H1 (cell line): ENCODE measurements around the gene TLL1. TPM values are rescaled to one million over a fixed set of nuclear protein-coding genes. Genes with fewer than 3 reads are reported as not detected.

Experiments
- CTCF ChIA-PET: fragments of 300-600 bp; sonication (Branson Sonifier 250); formaldehyde crosslinking; loops from one replicate; lab custom pipeline; 2021; ENCODE audit not compliant: partially characterized antibody; lab: Charles Lee
- POLR2A ChIA-PET: fragments of 300-600 bp; sonication (Branson Sonifier 250); formaldehyde crosslinking; loops from one replicate; lab custom pipeline; 2021; ENCODE audit warnings: inconsistent platforms; ENCODE audit not compliant: partially characterized antibody; lab: Charles Lee
- DNase-seq, 2 experiments: peaks; one replicate each; pipeline versions ENCODE4 v3.0.0 to v3.0.0-alpha.2; 2010 to 2022; ENCODE audit warnings: low spot score in 2 of 2, low read depth in 1 of 2, mixed read lengths in 1 of 2
- FAIRE-seq: peaks from 2 replicates; lab custom pipeline; 2011; peaks lifted over from hg19 to GRCh38; lab: Jason Lieb, UNC
- H2AFZ ChIP-seq: 2 replicates; pipeline ENCODE4 v1.8.1; 2012; ENCODE audit warnings: low read length, inconsistent platforms
- H2AK5ac ChIP-seq: 2 replicates; pipeline ENCODE4 v1.6.1; 2013; ENCODE audit warnings: low read depth, low read length
- H2BK120ac ChIP-seq: replicated peaks from 2 replicates; pipeline ENCODE3; 2013; ENCODE audit warnings: low read depth, low read length, inconsistent platforms
- H2BK12ac ChIP-seq: 2 replicates; pipeline ENCODE4 v1.6.1; 2013; ENCODE audit warnings: low read depth, low read length
- H2BK15ac ChIP-seq: 2 replicates; pipeline ENCODE4 v1.6.1; 2013; ENCODE audit warnings: low read length
- H2BK20ac ChIP-seq: 2 replicates; pipeline ENCODE4 v1.6.1; 2013; ENCODE audit warnings: low read length
- H2BK5ac ChIP-seq: 2 replicates; pipeline ENCODE4 v1.6.1; 2013; ENCODE audit warnings: low read depth, low read length
- H3K14ac ChIP-seq: 2 replicates; pipeline ENCODE4 v1.6.1; 2013; ENCODE audit warnings: inconsistent platforms; ENCODE audit not compliant: insufficient read length
- H3K18ac ChIP-seq: 2 replicates; pipeline ENCODE4 v1.6.1; 2013; ENCODE audit warnings: low read length; ENCODE audit errors: extremely low read depth
- H3K23ac ChIP-seq: 2 replicates; pipeline ENCODE4 v1.6.1; 2013; ENCODE audit warnings: inconsistent platforms; ENCODE audit not compliant: insufficient read length
- H3K23me2 ChIP-seq: 2 replicates; pipeline ENCODE4 v1.6.1; 2013; ENCODE audit warnings: low read depth, low read length
- H3K27ac ChIP-seq: 2 replicates; pipeline ENCODE4 v1.6.1; 2011; ENCODE audit warnings: low read depth, low read length, inconsistent platforms
- H3K27me3 ChIP-seq, 4 experiments: replicated peaks in 1 of 4; 1 replicate in 1 of 4; 2 replicates in 3 of 4; pipeline versions ENCODE4 v1.6.1 to v1.8.1; 2011 to 2013; ENCODE audit warnings: low read length in 3 of 4, mild to moderate bottlenecking in 3 of 4, inconsistent platforms in 2 of 4, mixed read lengths in 2 of 4, moderate library complexity in 1 of 4; ENCODE audit not compliant: control insufficient read depth in 3 of 4, insufficient read depth in 3 of 4; ENCODE audit errors: extremely low read depth in 1 of 4
- H3K36me3 ChIP-seq, 4 experiments: 2 replicates each; pipeline versions ENCODE4 v1.6.1 to v1.8.1; 2011 to 2013; ENCODE audit warnings: mild to moderate bottlenecking in 4 of 4, low read length in 3 of 4, moderate library complexity in 2 of 4, control low read depth in 1 of 4, inconsistent platforms in 1 of 4; ENCODE audit not compliant: insufficient read depth in 4 of 4, control insufficient read depth in 2 of 4
- H3K4ac ChIP-seq: replicated peaks from 2 replicates; pipeline ENCODE3; 2013; ENCODE audit warnings: low read length, low read depth, mixed read lengths, inconsistent platforms; ENCODE audit not compliant: insufficient read length
- H3K4me1 ChIP-seq, 4 experiments: replicated peaks in 1 of 4; 1 replicate in 1 of 4; 2 replicates in 3 of 4; pipeline versions ENCODE4 v1.6.1 to v1.8.1; 2011 to 2013; ENCODE audit warnings: low read length in 3 of 4, inconsistent platforms in 2 of 4, mixed read lengths in 1 of 4; ENCODE audit not compliant: insufficient read depth in 4 of 4, control insufficient read depth in 3 of 4
- H3K4me2 ChIP-seq, 2 experiments: 2 replicates each; pipeline versions ENCODE4 v1.6.1 to v1.8.1; 2011 to 2013; ENCODE audit warnings: low read depth in 2 of 2, low read length in 2 of 2, control low read depth in 1 of 2, inconsistent platforms in 1 of 2, mild to moderate bottlenecking in 1 of 2; ENCODE audit not compliant: insufficient read depth in 1 of 2
- H3K4me3 ChIP-seq, 4 experiments: fragments of 200-600, 300-600 bp in 1 of 4; sonication (generic), shearing (Covaris generic), sonication (Bioruptor Twin) in 1 of 4; 2 replicates each; pipeline versions ENCODE4 v1.5.1 to v1.8.1; 2011 to 2016; ENCODE audit warnings: low read length in 4 of 4, low read depth in 3 of 4, control low read depth in 2 of 4, inconsistent platforms in 2 of 4, mild to moderate bottlenecking in 2 of 4, mixed read lengths in 1 of 4, moderate library complexity in 1 of 4; ENCODE audit not compliant: insufficient read depth in 2 of 4; ENCODE audit errors: extremely low read depth in 1 of 4
- H3K56ac ChIP-seq: replicated peaks from 2 replicates; pipeline ENCODE3; 2013; ENCODE audit warnings: low read depth, mild to moderate bottlenecking, mixed read lengths, low read length, inconsistent platforms; ENCODE audit not compliant: insufficient read length
- H3K79me1 ChIP-seq: 2 replicates; pipeline ENCODE4 v1.6.1; 2013; ENCODE audit warnings: low read depth, low read length, control low read depth
- H3K79me2 ChIP-seq, 2 experiments: 2 replicates each; pipeline versions ENCODE4 v1.6.1 to v1.8.1; 2012 to 2013; ENCODE audit warnings: low read length in 2 of 2, mild to moderate bottlenecking in 2 of 2, inconsistent platforms in 1 of 2; ENCODE audit not compliant: insufficient read depth in 2 of 2, control insufficient read depth in 1 of 2
- H3K9ac ChIP-seq, 4 experiments: replicated peaks in 1 of 4; 1 replicate in 1 of 4; 2 replicates in 3 of 4; pipeline versions ENCODE4 v1.6.1 to v1.8.1; 2011 to 2013; ENCODE audit warnings: low read depth in 3 of 4, low read length in 3 of 4, control low read depth in 2 of 4, mild to moderate bottlenecking in 2 of 4, moderate library complexity in 2 of 4, inconsistent platforms in 1 of 4; ENCODE audit errors: extremely low read depth in 1 of 4
- H3K9me3 ChIP-seq, 2 experiments: 2 replicates each; pipeline versions ENCODE4 v1.6.1 to v1.8.1; 2012 to 2013; ENCODE audit warnings: mild to moderate bottlenecking in 2 of 2, moderate library complexity in 2 of 2, control low read depth in 1 of 2, inconsistent platforms in 1 of 2, low read depth in 1 of 2, low read length in 1 of 2, mixed read lengths in 1 of 2; ENCODE audit not compliant: insufficient read depth in 2 of 2
- H4K20me1 ChIP-seq, 2 experiments: replicated peaks in 1 of 2; 2 replicates each; pipeline versions ENCODE3 to v1.8.1; 2011 to 2013; ENCODE audit warnings: inconsistent platforms in 2 of 2, low read length in 2 of 2, mild to moderate bottlenecking in 1 of 2; ENCODE audit not compliant: insufficient read depth in 2 of 2, control insufficient read depth in 1 of 2
- H4K5ac ChIP-seq: 2 replicates; pipeline ENCODE4 v1.6.1; 2013; ENCODE audit warnings: low read length, low read depth, mixed read lengths, inconsistent platforms; ENCODE audit not compliant: insufficient read length
- H4K8ac ChIP-seq: 2 replicates; pipeline ENCODE4 v1.8.0; 2013; ENCODE audit warnings: mild to moderate bottlenecking, moderate library complexity, low read length, inconsistent platforms; ENCODE audit not compliant: insufficient read depth; ENCODE audit errors: extremely low read depth
- H4K91ac ChIP-seq: replicated peaks from 2 replicates; pipeline ENCODE3; 2013; ENCODE audit warnings: low read length, mixed read lengths, inconsistent platforms; ENCODE audit not compliant: insufficient read length
- CHD1 ChIP-seq: IDR thresholded peaks from 2 replicates; pipeline ENCODE4 v1.6.1; 2012; ENCODE audit warnings: low read depth, low read length, improper control_type of control experiment
- CHD2 ChIP-seq: IDR thresholded peaks from 2 replicates; pipeline ENCODE4 v1.6.1; 2012; ENCODE audit warnings: low read length, improper control_type of control experiment
- GABPA ChIP-seq: IDR thresholded peaks from 2 replicates; pipeline ENCODE4 v1.6.1; 2011; ENCODE audit warnings: mild to moderate bottlenecking, low read length, moderate library complexity, borderline replicate concordance; ENCODE audit not compliant: insufficient read depth
- HDAC2 ChIP-seq, 2 experiments: fragments of 300-600 bp in 1 of 2; sonication (generic) in 1 of 2; IDR thresholded peaks; 2 replicates each; pipeline ENCODE4 v1.6.1; 2011 to 2012; ENCODE audit warnings: low read depth in 2 of 2, low read length in 2 of 2, mild to moderate bottlenecking in 2 of 2, moderate library complexity in 2 of 2, borderline replicate concordance in 1 of 2, inconsistent platforms in 1 of 2
- HDAC6 ChIP-seq: IDR thresholded peaks from one replicate; pipeline ENCODE4 v1.7.1; 2012; ENCODE audit warnings: low read depth, mild to moderate bottlenecking, inconsistent platforms, low read length, moderate library complexity
- JUND ChIP-seq: IDR thresholded peaks from 2 replicates; pipeline ENCODE4 v1.6.1; 2011; ENCODE audit warnings: mild to moderate bottlenecking, improper control_type of control experiment, low read length
- MAFK ChIP-seq: IDR thresholded peaks from 2 replicates; pipeline ENCODE4 v1.6.1; 2012; ENCODE audit warnings: low read depth, mild to moderate bottlenecking, improper control_type of control experiment, low read length
- MAX ChIP-seq: IDR thresholded peaks from 2 replicates; pipeline ENCODE4 v1.6.1; 2012; ENCODE audit warnings: inconsistent platforms
- SAP30 ChIP-seq: fragments of 300-600 bp; sonication (generic); IDR thresholded peaks from 2 replicates; pipeline ENCODE4 v1.7.1; 2012; ENCODE audit warnings: low read length, moderate library complexity, mild to moderate bottlenecking, inconsistent platforms; ENCODE audit not compliant: insufficient read depth, insufficient replicate concordance
- SP4 ChIP-seq: IDR thresholded peaks from 2 replicates; pipeline ENCODE4 v1.6.1; 2012; ENCODE audit warnings: low read length, inconsistent platforms
- SUZ12 ChIP-seq: fragments of 200-600 bp; sonication (generic); IDR thresholded peaks from 2 replicates; pipeline ENCODE4 v1.6.1; 2012; ENCODE audit warnings: mild to moderate bottlenecking, inconsistent platforms, low read length, moderate library complexity, mixed read lengths
- TCF12 ChIP-seq: IDR thresholded peaks from 2 replicates; pipeline ENCODE4 v1.6.1; 2011; ENCODE audit warnings: low read depth, mild to moderate bottlenecking, low read length
- TEAD4 ChIP-seq: IDR thresholded peaks from 2 replicates; pipeline ENCODE4 v1.6.1; 2012; ENCODE audit warnings: low read depth, low read length, inconsistent platforms, mixed read lengths
- YY1 ChIP-seq: IDR thresholded peaks from 2 replicates; pipeline ENCODE4 v1.6.1; 2011; ENCODE audit warnings: low read depth, mild to moderate bottlenecking, low read length
- WGBS, 2 experiments: shearing (Covaris generic) in 1 of 2; methylation state at CpG; one replicate each; pipeline versions ENCODE4 v1.1.6 to v1.1.7; 2013 to 2015; ENCODE audit warnings: low lambda C conversion rate in 2 of 2, mixed read lengths in 2 of 2, inconsistent platforms in 1 of 2, low coverage in 1 of 2, missing lambda C conversion rate in 1 of 2; ENCODE audit not compliant: insufficient replicate concordance in 2 of 2, insufficient coverage in 1 of 2, insufficient read length in 1 of 2; ENCODE audit errors: extremely low coverage in 1 of 2, missing lambda C conversion rate in 1 of 2; 5-methylcytosine and 5-hydroxymethylcytosine counted together
- polyA plus RNA-seq, 7 experiments: library from polyadenylated mRNA; depleted of rRNA in 3 of 7; stranded (reverse) in 5 of 7; unstranded in 2 of 7; fragments of >200 nt in 5 of 7; fragments of 200-250 nt in 2 of 7; gene quantifications; 1 replicate in 5 of 7; 2 replicates in 1 of 7; 4 replicates in 1 of 7; pipeline versions ENCODE4 v1.2.1 to v1.2.3, GENCODE V29; 2011 to 2013; ENCODE audit warnings: missing spikeins in 2 of 7, mixed read lengths in 2 of 7
- total RNA-seq: library from RNA; stranded (reverse); fragmentation: NEBNext Ultra II Directional; extraction: Animal tissue kit (Norgen Biotek cat#: 25700); gene quantifications from 2 replicates; pipeline ENCODE4 v1.2.1, GENCODE V29; 2021

Gene TLL1
- total and polyA plus RNA-seq, 2 of the 8 experiments (the other 6 are each of a cell fraction or from before 2014, with no cell fraction given): 0.18 to 1.1 TPM

- Histone ChIP-seq H3K79me2 (no peaks in the 10 kb centered on the region), H3K23ac (no peak overlapping the region), H3K4me2 (no peak overlapping the region), H2AFZ (no peak overlapping the region), H4K91ac (no peak overlapping the region), H3K4me1 (no peaks in the 10 kb centered on the region), H4K20me1 (no peaks in the 10 kb centered on the region), H4K8ac (no peak overlapping the region), H3K56ac (no peak overlapping the region), H2AK5ac (no peak overlapping the region), H3K18ac (no peak overlapping the region), H4K5ac (no peak overlapping the region), H2BK5ac (no peak overlapping the region), H3K14ac (no peak overlapping the region), H3K9ac (no peak overlapping the region), H3K79me1 (no peaks in the 10 kb centered on the region), H2BK20ac (no peak overlapping the region), H3K27ac (no peak overlapping the region), H3K36me3 (no peaks in the 10 kb centered on the region), H2BK15ac (no peak overlapping the region), H3K9me3 (no peaks in the 10 kb centered on the region), H3K4ac (no peak overlapping the region), H3K4me3 (no peak overlapping the region), H2BK120ac (no peak overlapping the region), H2BK12ac (no peak overlapping the region), H3K27me3 (no peaks in the 10 kb centered on the region), H3K23me2 (no peaks in the 10 kb centered on the region)
- FAIRE-seq (no peak), DNase-seq (no peak)
- 93% methylated on average over 5 of the region's 5 CpGs; no CpG with 5 or more reads in 1 of the 2 experiments for WGBS, 2 experiments
- TF ChIP-seq SAP30 (no peak), YY1 (no peak), TEAD4 (no peak), CHD1 (no peak), CHD2 (no peak), MAFK (no peak), MAX (no peak), HDAC2 (IDR thresholded peaks at IDR 0.05; ENCODE audit: borderline replicate concordance in 1 of 2, low read depth in 2 of 2, low read length in 2 of 2) (no peak), JUND (no peak), GABPA (no peak), SP4 (no peak), HDAC6 (no peak), TCF12 (no peak), SUZ12 (no peak)
- ChIA-PET CTCF (interaction anchor here (1.1 kb wide), 1 partner anchor 511 kb away, joined by 3 read pairs; no protein-coding TSS in a partner anchor), POLR2A (no interaction called here)
These were observed 176.0 kb downstream of the TLL1 start for GRCh38 chr4:166049036-166049435.
